ENCODE measurements around the gene LRRC75B. TPM values are rescaled to one million over a fixed set of nuclear protein-coding genes. Genes with fewer than 3 reads are reported as not detected.

Gene LRRC75B
- total RNA-seq, 3 donors from 2014 or later (not counting 1 experiment from before 2014, with no cell fraction given), result 1.7 to 4.8 (median 2.3) TPM

DNA sequence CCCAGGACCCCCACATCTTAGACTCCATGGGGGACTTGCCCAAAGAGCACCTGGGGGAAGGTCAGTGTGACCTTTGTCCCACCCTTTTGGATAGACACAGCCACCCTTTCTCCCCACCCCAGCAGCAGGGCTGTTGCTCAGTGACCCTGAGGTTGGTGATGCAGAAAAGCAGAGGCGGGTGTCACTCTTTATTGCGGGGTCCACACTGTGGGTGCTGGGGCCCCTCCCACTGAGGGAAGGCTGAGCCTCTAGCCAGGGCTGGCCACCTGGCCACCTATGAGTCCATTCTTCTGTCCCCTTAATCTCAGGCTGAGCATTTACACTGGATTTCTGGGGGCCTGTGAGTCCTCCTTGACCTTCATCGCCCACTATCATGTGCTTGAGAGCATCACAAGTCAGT is 7.4 kb downstream of the LRRC75B start:
- Histone ChIP-seq H3K4me3 (ENCODE audit: low read length) (no peak overlapping the region), H3K36me3 (ENCODE audit: control insufficient read depth, insufficient read depth, low read length) (peaks cover 2% of the 10 kb centered on the region), H3K4me1 (ENCODE audit: control insufficient read depth, insufficient read depth, low read length) (no peaks in the 10 kb centered on the region), H3K9me3 (ENCODE audit: control insufficient read depth, insufficient read depth, low read length) (no peaks in the 10 kb centered on the region), H3K27ac (ENCODE audit: low read length) (no peak overlapping the region), H3K27me3 (ENCODE audit: control insufficient read depth, insufficient read depth, low read length) (no peaks in the 10 kb centered on the region)
- ATAC-seq (no peak), DNase-seq (no peak)
- Mint-ChIP-seq H3K27me3 (ENCODE audit: low read depth in 2 of 2) (no peaks in the 10 kb centered on the region), H3K9me3 (no peaks in the 10 kb centered on the region), H3K27ac (no peak overlapping the region), H3K4me1 (no peaks in the 10 kb centered on the region), H3K4me3 (no peak overlapping the region), H3K36me3 (no peaks in the 10 kb centered on the region)
- intact Hi-C loops (cut with micrococcal nuclease), result no loop called here
- WGBS (ENCODE audit: insufficient coverage), result 83% methylated on average over 3 of the region's 3 CpGs
- TF ChIP-seq CTCF (IDR thresholded peaks at IDR 0.05), result no peak

GRCh38 chr22:24584871-24585411 is 7.9 kb downstream of the LRRC75B start:
- Mint-ChIP-seq H3K9me3 (no peaks in the 10 kb centered on the region), H3K36me3 (no peaks in the 10 kb centered on the region), H3K27me3 (ENCODE audit: low read depth in 2 of 2) (no peaks in the 10 kb centered on the region), H3K4me1 (no peaks in the 10 kb centered on the region), H3K27ac (no peak overlapping the region), H3K4me3 (no peak overlapping the region)
- ATAC-seq (no peak), DNase-seq (no peak)
- Histone ChIP-seq H3K4me1 (ENCODE audit: control insufficient read depth, insufficient read depth, low read length) (no peaks in the 10 kb centered on the region), H3K9me3 (ENCODE audit: control insufficient read depth, insufficient read depth, low read length) (no peaks in the 10 kb centered on the region), H3K4me3 (ENCODE audit: low read length) (no peak overlapping the region), H3K27ac (ENCODE audit: low read length) (no peak overlapping the region), H3K36me3 (ENCODE audit: control insufficient read depth, insufficient read depth, low read length) (peaks cover 2% of the 10 kb centered on the region), H3K27me3 (ENCODE audit: control insufficient read depth, insufficient read depth, low read length) (no peaks in the 10 kb centered on the region)
- intact Hi-C loops (cut with micrococcal nuclease), result no loop called here
- TF ChIP-seq CTCF (IDR thresholded peaks at IDR 0.05), result no peak
- WGBS (ENCODE audit: insufficient coverage), result 92% methylated on average over 10 of the region's 10 CpGs

DNA sequence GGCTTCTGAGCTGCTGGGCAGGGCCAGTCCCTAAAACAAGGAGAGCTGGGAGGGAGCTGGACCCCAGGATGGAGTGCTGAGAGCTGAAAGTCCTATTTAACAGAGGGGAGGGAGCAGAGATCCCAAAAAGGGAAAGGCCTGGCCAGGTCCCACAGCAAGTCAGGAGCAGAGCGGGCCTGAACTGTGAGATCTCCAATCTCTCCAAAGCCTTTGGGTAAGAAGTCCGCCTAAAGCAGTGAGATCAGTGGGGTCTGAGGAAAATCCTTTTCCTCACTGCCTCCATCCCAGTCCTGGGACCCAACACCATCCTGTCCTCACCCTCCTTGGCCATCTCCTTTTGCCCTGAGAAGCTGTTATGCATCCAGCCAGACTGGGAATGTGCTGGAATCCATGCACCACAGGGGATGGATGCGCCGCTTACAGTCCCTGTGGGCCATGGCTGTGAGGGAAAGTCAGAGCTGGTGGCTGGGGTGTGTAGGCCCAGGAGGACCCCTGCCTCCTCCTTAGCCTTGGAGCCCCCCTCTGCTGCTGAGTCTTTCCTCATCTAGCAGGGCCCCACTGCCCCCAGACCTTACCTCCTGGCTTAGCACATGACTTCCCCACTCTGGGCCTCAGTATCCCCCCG is 8.6 kb downstream of the LRRC75B start:
- H3K36me3 ChIP-seq (ENCODE audit: control insufficient read depth, insufficient read depth, low read length), result peaks cover 2% of the 10 kb centered on the region
- ATAC-seq (no peak), DNase-seq (no peak)
- H3K4me1 Mint-ChIP-seq, result no peaks in the 10 kb centered on the region
- H3K27me3 Mint-ChIP-seq (ENCODE audit: low read depth in 2 of 2), result no peaks in the 10 kb centered on the region
- no peak overlapping the region for H3K4me3 Mint-ChIP-seq
- H3K4me3 ChIP-seq (ENCODE audit: low read length), result no peak overlapping the region
- no peak overlapping the region for H3K27ac Mint-ChIP-seq
- no peaks in the 10 kb centered on the region for H3K9me3 ChIP-seq (ENCODE audit: control insufficient read depth, insufficient read depth, low read length)
- WGBS (ENCODE audit: insufficient coverage), result 98% methylated on average over 5 of the region's 5 CpGs
- no peak for TF ChIP-seq CTCF (IDR thresholded peaks at IDR 0.05)
- H3K36me3 Mint-ChIP-seq, result no peaks in the 10 kb centered on the region
- no peaks in the 10 kb centered on the region for H3K4me1 ChIP-seq (ENCODE audit: control insufficient read depth, insufficient read depth, low read length)
- H3K9me3 Mint-ChIP-seq, result no peaks in the 10 kb centered on the region
- no peaks in the 10 kb centered on the region for H3K27me3 ChIP-seq (ENCODE audit: control insufficient read depth, insufficient read depth, low read length)
- no peak overlapping the region for H3K27ac ChIP-seq (ENCODE audit: low read length)
- intact Hi-C loops (cut with micrococcal nuclease), result no loop called here
